Mucosa of rectum (tissue), 2 donors: ENCODE data around the gene CCDC158.
"Not testable (repeated sequence)": the region's sequence is repeated elsewhere in the genome, so short reads cannot be mapped to it uniquely, and the experiment has no call there.

Source experiments
- H3K27ac ChIP-seq, 2 donors: one replicate each; pipeline ENCODE4 v1.7.0; 2013; ENCODE audit warnings: inconsistent platforms in 2 of 2, low read depth in 2 of 2, low read length in 2 of 2
- H3K27me3 ChIP-seq, 2 donors: one replicate each; pipeline ENCODE4 v1.7.0; 2013; ENCODE audit warnings: low read length in 2 of 2; ENCODE audit not compliant: control insufficient read depth in 2 of 2, insufficient read depth in 2 of 2
- H3K36me3 ChIP-seq, 2 donors: one replicate each; pipeline ENCODE4 v1.7.0; 2013; ENCODE audit warnings: low read length in 2 of 2; ENCODE audit not compliant: control insufficient read depth in 2 of 2, insufficient read depth in 2 of 2
- H3K4me1 ChIP-seq, 2 donors: one replicate each; pipeline ENCODE4 v1.7.0; 2013; ENCODE audit warnings: low read length in 2 of 2, mild to moderate bottlenecking in 1 of 2; ENCODE audit not compliant: control insufficient read depth in 2 of 2, insufficient read depth in 2 of 2
- H3K4me3 ChIP-seq, 2 donors: one replicate each; pipeline ENCODE4 v1.7.0; 2013; ENCODE audit warnings: low read length in 2 of 2
- H3K9ac ChIP-seq, 2 donors: one replicate each; pipeline ENCODE4 v1.7.0; 2013; ENCODE audit warnings: low read length in 2 of 2, low read depth in 1 of 2, mild to moderate bottlenecking in 1 of 2
- H3K9me3 ChIP-seq, 2 donors: one replicate each; pipeline ENCODE4 v1.7.0; 2013; ENCODE audit warnings: low read length in 2 of 2; ENCODE audit not compliant: control insufficient read depth in 2 of 2
- donor health status: healthy.
- donor health status: Normal muscosa, but diverticular disease.

CCDC158 gene

GRCh38 chr4:76375703-76376102 is 45.2 kb downstream of the CCDC158 start:
- Histone ChIP-seq H3K9ac (no peak overlapping the region), H3K4me1 (peaks cover 4 to 10% of the 10 kb centered on the region in 2 donors), H3K27me3 (no peaks in the 10 kb centered on the region), H3K36me3 (no peaks in the 10 kb centered on the region), H3K27ac (no peak overlapping the region), H3K9me3 (no peaks in the 10 kb centered on the region), H3K4me3 (no peak overlapping the region)

GRCh38 chr4:76374798-76375197 is 46.1 kb downstream of the CCDC158 start:
- peaks cover 4 to 10% of the 10 kb centered on the region in 2 donors for H3K4me1 ChIP-seq
- no peak overlapping the region for H3K9ac ChIP-seq
- H3K9me3 ChIP-seq, result no peaks in the 10 kb centered on the region
- no peaks in the 10 kb centered on the region for H3K27me3 ChIP-seq
- H3K36me3 ChIP-seq, result no peaks in the 10 kb centered on the region
- no peak overlapping the region for H3K27ac ChIP-seq
- no peak overlapping the region for H3K4me3 ChIP-seq

GRCh38 chr4:76373919-76374552 is 46.9 kb downstream of the CCDC158 start:
- no peak overlapping the region for H3K4me3 ChIP-seq
- H3K9ac ChIP-seq, result no peak overlapping the region
- no peaks in the 10 kb centered on the region for H3K9me3 ChIP-seq
- H3K4me1 ChIP-seq, result peaks cover 4 to 10% of the 10 kb centered on the region in 2 donors
- no peaks in the 10 kb centered on the region for H3K27me3 ChIP-seq
- no peaks in the 10 kb centered on the region for H3K36me3 ChIP-seq
- no peak overlapping the region for H3K27ac ChIP-seq

GRCh38 chr4:76366737-76367136 is 54.2 kb downstream of the CCDC158 start:
- Histone ChIP-seq H3K4me3 (no peak overlapping the region), H3K9ac (no peak overlapping the region), H3K27ac (no peak overlapping the region), H3K27me3 (no peaks in the 10 kb centered on the region), H3K9me3 (no peaks in the 10 kb centered on the region), H3K36me3 (no peaks in the 10 kb centered on the region), H3K4me1 (no peaks in the 10 kb centered on the region)

- Histone ChIP-seq H3K27me3 (no peaks in the 10 kb centered on the region), H3K4me1 (no peaks in the 10 kb centered on the region), H3K27ac (no peak overlapping the region), H3K9me3 (no peaks in the 10 kb centered on the region), H3K4me3 (no peak overlapping the region), H3K9ac (no peak overlapping the region), H3K36me3 (no peaks in the 10 kb centered on the region)
Measured at GRCh38 chr4:76365636-76366035, 55.3 kb downstream of the CCDC158 start.

GRCh38 chr4:76364763-76365162 is 56.2 kb downstream of the CCDC158 start:
- Histone ChIP-seq H3K4me3 (no peak overlapping the region), H3K9me3 (peaks cover 0 to 2% of the 10 kb centered on the region in 2 donors), H3K4me1 (no peaks in the 10 kb centered on the region), H3K9ac (no peak overlapping the region), H3K27ac (no peak overlapping the region), H3K36me3 (no peaks in the 10 kb centered on the region), H3K27me3 (no peaks in the 10 kb centered on the region)

- Histone ChIP-seq H3K9ac (no peak overlapping the region), H3K27ac (no peak overlapping the region), H3K9me3 (peaks cover 0 to 2% of the 10 kb centered on the region in 2 donors), H3K36me3 (no peaks in the 10 kb centered on the region), H3K27me3 (no peaks in the 10 kb centered on the region), H3K4me3 (no peak overlapping the region), H3K4me1 (no peaks in the 10 kb centered on the region)
Measured at GRCh38 chr4:76363556-76364290, 57.2 kb downstream of the CCDC158 start.

- peaks cover 2% of the 10 kb centered on the region in 2 donors for H3K9me3 ChIP-seq
- H3K27ac ChIP-seq, result no peak overlapping the region
- H3K4me1 ChIP-seq, result no peaks in the 10 kb centered on the region
- no peaks in the 10 kb centered on the region for H3K27me3 ChIP-seq
- no peak overlapping the region for H3K9ac ChIP-seq
- H3K4me3 ChIP-seq, result no peak overlapping the region
- H3K36me3 ChIP-seq, result no peaks in the 10 kb centered on the region
Measured at GRCh38 chr4:76361689-76362412, 59.1 kb downstream of the CCDC158 start.

- H3K4me1 ChIP-seq, H3K27me3 ChIP-seq, H3K9ac ChIP-seq: not testable (repeated sequence)
Measured at GRCh38 chr4:76359881-76360466, 61.0 kb downstream of the CCDC158 start.

GRCh38 chr4:76357981-76358380 is 63.0 kb downstream of the CCDC158 start:
- Histone ChIP-seq H3K27ac (no peak overlapping the region), H3K4me3 (no peak overlapping the region), H3K36me3 (no peaks in the 10 kb centered on the region), H3K4me1 (no peaks in the 10 kb centered on the region), H3K9me3 (peaks cover 2 to 5% of the 10 kb centered on the region in 2 donors), H3K9ac (no peak overlapping the region), H3K27me3 (no peaks in the 10 kb centered on the region)

More at GRCh38 chr4:76359881-76360466, 61.0 kb downstream of the CCDC158 start:
- H3K27ac ChIP-seq, H3K4me3 ChIP-seq, H3K9me3 ChIP-seq, H3K36me3 ChIP-seq: not testable (repeated sequence)
